NCI-H524 (cell line): ENCODE results near the gene CCNK.

Experiments
- DNase-seq, 2 experiments: peaks; one replicate each; lab custom pipeline; 2025; lab: John Stamatoyannopoulos, UW

CCNK gene

DNA sequence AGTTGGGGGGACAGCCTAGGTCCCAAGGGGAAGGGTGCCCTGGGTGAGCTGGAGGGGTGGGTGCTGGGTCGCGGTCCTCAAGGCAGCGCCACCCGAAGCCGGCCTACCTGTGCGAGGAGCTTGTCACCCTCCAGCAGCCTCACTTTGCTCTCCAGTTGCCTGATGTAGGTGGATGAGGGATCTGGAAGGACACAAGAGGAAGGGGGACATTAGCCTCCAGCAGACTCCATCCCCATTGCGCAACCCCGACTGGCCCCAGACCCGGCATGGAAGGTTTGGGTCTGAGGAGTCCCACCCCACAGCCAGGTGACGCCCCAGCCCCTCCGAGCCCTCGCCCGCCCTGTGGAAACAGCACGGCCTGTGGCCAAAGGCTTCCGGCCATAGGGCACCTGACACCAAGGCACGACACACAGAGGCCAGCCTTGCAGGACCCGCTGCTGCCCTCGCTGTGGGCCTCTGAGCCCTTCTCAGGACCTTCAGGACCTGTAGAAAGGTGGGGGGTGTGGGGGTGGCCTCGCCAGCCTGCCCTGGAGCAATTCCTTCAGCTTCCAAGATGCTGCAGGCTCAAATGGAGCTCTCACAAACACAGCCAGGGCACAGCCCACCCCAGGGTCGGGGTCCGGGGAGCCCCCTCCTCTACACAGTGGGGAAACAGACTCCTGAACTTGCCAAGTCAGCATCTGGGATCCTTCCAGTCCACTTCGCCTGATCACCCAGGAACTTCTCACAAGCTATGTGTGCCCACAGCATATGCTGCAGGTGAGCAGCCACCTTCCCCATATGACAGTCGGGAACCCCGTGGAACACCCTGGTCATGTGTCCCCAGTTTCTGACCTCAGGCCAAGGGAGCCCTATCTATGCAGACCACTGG, 54.9 kb downstream of the CCNK start:
- no peak for DNase-seq

DNA sequence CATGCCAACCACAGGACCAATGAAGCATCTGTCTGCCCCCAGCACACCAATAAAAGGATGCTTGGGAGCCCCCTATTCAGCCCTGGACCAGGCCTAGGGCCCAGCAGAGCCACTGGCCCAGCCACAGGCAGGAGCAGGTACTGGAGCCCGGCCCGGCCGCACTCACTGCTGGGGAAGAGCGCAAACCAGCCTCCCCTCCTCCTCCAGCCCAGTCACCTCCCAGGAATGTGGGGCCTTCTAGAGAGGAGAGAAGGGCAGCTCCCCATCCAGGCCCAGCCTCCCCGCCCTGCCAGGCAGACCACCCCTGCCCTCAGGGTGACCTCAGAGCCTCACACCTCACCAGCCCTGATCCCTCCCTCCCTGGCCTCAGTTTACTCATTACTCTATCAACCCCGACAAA, 56.2 kb downstream of the CCNK start:
- no peak for DNase-seq

DNA sequence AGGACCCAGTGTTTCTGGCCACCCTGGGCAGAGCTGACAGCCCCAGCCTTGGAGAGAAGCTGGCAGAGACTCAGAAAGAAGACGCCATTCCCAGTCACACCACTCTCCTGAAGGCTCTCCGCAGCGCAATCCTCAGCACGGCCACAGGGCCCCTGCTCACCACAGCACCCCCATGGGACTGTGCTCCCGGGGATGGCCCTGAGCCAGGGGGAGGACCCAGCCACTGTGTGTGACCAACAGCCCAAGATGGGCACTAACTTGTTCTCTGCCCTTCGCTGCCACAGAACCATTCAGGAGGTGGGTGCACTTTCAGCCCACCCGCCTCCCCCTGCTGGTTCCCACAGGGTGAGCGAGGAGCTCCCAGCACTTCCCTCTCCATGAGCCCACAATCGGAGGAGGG, 57.1 kb downstream of the CCNK start:
- peak in 1 of 2 experiments; percentile 28 for DNase-seq

DNA sequence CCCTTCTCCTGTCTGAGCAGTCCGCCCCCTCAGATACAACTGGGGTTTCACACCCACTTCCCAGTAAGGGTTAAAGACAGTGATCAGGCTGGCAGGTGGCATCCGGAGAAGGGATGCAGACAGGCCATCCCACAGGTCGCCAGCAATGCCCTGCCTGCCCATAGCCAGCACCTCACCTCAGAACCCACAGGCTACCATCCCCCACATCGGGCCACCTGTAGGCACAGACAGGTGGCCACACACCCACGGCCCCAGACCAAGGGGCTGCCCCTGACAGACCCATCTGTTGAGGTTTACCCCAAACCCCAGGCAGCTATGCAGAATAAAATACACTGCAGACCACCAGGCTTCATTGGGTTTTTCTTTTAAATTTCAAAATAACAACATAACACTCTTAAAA, 57.5 kb downstream of the CCNK start:
- no peak for DNase-seq

DNA sequence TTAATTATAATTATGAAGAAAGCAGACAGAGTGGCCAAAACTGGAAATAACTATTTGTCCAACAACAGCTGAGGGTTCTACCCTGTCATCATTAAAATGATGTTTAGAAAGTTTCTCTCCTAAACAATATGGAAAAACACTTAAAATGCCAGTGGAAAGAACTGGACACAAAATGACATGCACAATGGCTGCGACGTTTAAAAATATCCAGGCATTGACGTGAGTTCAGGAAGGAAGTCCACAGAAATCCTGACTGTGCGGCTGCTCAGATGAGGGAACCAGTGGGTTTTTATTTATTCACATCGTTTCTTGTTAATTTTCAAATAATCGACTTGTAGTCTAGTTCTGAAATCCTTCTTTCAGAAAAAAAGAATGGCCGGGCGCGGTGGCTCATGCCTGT, 58.3 kb downstream of the CCNK start:
- DNase-seq: no peak

DNA sequence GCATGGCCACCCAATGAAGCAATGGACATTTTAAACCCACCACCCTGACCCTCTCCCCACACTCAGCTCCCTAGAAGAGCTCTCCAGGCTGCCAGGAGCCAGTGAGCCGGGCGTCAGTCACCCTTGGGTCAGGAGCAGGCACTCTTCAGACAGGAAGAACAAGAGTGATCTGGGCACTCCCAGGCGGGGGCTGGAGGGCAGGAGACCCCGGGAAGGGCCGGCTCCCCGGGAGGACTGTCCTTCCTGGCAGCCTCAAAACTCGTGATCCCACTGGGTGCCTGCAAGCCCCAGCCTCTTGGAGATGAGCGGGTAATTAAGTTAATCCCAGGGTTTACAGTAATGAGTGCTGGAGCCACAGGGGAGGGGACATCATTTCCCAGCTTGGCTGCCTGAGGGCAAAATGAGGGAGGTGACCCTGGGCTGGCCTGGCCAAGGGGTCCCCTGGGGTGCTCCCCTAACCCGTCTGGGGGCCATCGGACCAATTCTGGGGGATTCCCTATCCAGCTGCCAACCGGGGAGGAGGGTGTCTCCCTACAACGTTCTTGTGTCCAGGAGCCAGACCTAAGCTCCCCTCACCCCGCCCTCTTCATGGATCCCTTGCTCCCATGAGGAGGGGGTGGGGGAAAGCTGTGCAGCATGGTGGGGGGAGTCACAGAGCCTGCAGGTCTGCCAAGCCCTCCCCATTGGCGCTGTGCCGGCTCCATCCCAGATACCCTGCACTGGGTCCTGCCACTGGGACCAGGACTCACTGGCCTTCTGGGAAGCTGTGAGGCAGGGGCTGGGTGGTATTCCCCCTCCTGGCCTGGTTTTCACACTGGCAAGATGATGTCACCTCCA, 59.2 kb downstream of the CCNK start:
- DNase-seq: peak; percentile 59 to 81

DNA sequence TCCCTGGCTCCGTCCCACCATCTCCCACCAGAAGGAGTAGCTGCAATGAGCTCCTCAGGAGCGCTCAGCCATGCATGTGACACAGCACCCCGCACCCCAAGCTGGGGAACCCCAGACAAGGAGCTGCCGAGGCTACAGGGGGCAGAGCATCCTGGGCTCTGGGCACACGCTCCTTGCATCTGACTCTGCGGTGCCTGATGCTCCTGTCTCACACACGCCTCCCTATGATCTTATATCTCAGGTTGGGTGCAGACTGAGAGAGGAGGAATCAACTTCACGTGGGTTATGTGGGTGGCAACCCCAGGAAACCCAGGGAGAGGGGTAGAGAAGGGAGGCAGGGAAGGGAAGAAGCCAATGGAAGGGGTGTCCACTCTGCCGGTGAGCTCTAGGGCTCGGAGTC, 60.0 kb downstream of the CCNK start:
- no peak for DNase-seq

DNA sequence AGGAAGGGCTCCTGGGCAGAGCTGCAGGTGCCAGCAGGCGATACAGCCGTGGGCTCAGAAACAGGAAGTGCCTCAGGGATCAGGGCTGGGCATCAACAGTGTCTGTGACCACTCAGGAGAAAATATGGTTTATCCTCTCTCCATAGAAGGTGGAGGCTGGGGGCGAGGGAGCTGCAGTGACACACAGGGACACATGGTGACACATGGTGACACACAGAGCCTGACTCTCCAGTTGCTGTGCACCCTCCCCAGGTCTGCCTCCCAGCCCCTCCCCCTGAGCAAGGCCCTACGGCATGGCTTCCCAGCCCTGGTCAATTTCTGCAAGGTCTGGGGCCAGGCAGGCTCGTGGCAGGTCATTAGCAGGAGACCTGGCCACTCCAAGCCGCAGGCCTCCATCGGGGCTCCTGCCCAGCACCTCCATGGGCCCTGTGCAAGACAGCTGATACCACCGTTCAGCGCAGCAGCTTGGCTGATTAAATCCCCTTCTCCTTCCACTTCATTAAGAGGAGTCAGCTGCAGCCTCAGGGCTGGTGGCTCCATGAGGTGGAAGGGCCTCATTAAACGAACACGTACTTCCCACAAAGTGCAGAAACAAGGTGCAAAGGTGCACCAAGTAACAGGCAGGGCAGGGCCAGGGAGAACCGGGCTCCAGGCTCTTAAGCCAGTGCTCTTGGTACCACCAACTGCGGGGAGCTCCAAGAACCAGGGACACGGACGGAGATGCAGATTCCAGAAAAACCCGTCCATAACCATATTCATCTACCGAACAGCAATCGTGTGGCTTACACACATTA, 60.7 kb downstream of the CCNK start:
- DNase-seq: peak; percentile 82 to 94

DNA sequence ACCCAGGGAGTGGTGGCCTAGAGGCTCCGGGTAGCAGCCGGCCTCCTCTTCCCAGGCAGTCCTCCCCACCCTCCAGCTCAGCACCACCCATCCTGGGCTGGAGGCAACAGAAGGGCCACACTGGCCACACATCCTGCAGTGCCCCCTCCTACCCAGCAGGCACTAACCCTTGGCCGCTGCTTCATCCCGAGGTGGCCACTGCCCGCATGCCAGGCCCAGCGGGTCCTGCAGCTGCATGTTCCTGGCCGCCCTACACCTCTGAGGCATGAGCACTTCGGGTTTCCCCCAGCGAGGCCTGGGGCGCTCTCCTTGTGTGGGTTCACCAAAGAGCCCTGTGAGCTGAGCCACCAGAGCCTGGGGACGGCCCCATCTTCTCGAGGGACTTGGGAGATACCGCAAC, 61.4 kb downstream of the CCNK start:
- no peak for DNase-seq

DNA sequence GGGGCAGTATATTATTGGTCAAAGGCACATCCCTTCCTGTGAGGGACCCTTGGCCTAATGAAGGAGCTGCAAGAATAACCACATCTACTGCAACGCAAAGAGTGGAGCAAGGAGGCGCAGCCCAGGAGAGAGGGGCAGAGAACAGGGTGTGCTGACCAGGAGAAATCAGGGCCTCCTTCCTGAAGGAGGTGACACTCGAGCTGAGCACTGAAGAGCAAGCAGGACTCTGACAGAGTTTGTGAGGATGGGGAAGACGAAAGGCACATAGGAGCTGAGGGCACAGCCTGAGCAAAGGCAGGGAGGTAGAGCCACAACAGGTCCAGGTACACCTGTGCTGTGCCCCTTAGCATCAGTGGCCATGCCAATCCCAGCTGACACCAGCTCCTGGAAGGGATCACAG, 62.2 kb downstream of the CCNK start:
- no peak for DNase-seq

DNA sequence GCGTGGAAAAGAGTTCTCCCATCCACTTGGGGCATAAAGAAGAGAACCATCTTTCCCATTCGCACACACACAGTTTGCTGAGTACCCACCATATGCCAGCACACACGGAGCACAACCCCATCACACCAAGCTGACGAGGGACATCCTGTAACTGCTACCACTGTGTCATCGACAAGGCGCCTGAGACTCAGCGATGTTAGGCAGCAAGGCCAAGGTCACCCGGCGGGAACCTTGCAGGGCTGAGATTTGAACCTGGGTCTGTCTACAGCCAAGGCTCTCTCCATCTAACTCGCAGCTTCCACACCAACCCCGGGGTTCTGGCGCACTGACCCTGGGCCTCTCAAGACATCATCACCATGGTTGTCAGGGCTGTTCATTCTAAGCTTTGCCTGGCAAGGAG, 62.8 kb downstream of the CCNK start:
- DNase-seq: peak in 1 of 2 experiments; percentile 37

DNA sequence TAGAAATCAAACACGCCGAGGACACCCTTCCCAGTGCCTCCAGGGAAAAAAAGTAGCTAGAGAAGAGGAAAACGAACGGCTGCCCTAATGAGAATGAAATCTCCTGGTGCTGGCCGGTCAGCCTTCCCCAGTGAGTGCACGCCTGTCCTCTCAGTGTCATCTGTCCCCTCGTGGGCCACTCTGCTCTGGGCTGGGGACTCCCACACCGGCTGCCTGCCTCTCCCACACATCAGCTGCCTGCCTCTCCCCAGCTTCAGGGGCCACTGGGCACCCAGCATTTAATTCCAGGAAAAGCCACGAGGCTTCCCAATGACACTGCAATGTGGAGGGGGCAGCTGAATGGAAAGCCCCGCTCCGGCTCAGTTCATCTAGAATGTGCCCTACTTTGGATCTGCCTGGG, 63.8 kb downstream of the CCNK start:
- no peak for DNase-seq

DNA sequence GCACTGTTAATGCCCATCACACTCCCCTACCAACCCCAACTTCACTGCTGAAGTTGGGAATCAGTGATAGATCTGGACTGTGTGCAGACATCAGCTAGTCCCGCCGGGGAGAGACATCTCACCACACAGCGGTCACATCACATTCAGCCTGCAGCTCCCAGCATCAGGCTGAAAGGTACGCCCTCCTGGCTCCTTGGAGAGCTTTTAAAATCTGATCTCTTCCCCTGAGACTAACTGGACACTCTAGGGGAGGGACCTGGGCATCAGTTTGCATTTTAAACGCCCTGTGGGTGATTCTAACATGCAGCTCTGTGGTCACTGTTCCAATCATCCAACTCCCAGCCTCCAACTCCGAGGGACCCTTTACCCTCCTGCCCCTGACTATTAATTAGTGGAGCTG, 64.4 kb downstream of the CCNK start:
- no peak for DNase-seq

DNA sequence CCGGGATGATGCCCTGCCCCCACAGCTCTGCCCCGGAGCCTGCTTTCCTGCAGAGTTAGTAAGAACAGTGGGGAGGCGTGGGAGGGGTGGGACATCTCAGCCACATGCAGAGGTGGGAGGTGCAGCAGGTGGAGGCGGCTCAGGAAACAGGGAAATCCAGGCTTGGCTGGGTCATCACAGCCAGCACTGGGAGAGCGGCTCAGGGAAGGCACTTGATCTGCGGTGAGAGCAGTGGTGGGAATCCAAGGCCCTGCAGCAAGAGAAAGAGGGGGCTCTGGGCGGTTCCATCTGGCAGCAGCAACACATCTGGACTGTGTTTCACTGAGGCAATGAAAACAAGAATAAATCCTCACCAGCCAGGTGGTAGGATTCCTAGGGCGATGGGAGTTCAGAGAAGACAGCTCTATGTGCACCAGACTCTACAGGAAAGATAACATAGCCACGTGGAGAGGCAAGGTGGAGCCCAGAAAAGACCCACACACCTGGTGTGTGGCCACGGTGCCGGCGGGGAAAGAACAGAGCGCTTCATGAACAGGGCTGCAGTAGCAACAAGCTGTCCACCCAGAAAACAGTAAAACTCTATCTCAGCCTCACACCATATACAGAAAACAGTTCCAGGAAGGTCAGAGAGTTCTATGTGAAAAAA, 65.1 kb downstream of the CCNK start:
- peak; percentile 85 to 97 for DNase-seq

DNA sequence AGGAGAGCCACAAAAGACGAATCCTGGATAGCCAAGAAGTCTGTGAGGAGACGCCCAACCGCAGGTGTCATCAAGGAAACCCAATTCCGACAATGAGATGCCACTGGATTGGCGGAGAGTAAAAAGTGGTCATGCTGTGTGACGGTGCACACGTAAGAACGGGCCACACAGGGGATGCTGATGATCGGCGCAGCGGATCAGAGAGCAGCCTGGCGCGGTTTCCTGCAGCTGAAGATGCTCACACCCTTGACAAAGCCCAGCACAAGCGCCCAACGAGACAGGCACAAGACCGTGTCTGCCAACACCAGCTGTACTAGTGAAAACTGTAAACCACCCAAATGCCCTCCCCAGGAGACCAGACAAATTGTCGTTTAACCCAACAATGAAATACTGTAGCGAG, 67.0 kb downstream of the CCNK start:
- peak in 1 of 2 experiments; percentile 30 for DNase-seq

DNA sequence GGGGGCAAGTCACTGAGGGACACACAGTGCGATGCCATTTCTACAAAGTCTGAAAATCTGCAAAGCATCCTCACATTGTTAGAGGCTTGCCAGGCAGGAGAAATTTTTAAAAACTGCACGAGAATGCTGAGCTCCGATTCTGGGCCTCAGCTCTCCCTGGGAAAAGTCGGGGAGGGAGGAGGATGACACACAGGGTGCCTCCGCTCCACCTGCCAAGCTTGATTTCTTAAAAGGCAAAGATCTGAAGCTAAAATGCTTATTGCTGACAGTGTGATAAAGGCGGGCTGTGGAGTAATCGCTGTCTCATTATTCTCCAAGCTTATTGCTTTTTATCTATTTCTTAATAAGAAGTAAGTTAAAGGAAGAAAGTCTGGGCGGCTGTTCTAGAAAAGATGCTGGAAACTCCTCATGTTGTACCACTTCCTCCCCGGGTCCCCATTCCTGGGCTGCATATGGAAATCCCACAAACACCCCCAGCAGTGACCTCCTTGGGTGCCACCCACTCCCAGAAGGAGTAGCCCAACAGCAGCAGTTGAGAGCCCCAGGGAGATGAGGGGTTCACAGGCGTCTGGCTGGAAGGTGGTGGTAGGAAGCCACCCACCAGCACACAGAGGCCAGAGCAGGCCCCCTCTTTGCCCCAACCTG, 67.8 kb downstream of the CCNK start:
- no peak for DNase-seq

DNA sequence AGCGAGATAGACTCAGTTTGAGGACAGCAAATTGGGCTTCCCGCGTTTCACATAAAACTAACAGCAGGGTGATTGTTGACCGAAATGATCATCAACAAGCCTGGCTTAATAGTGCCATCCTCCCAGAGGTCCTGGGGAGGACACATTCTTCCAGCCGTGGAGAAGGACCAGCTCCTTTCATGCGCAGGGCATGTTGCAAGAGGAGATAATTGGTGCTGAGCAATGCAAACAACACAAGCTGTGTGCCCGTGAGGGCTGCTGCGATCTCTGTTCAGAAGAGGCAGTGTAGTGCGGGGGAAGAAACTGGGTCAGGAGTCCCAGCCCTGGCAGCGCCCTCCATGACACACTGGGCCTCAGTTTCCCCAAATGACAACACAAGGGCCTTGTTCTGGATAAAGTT, 68.5 kb downstream of the CCNK start:
- DNase-seq: no peak

DNA sequence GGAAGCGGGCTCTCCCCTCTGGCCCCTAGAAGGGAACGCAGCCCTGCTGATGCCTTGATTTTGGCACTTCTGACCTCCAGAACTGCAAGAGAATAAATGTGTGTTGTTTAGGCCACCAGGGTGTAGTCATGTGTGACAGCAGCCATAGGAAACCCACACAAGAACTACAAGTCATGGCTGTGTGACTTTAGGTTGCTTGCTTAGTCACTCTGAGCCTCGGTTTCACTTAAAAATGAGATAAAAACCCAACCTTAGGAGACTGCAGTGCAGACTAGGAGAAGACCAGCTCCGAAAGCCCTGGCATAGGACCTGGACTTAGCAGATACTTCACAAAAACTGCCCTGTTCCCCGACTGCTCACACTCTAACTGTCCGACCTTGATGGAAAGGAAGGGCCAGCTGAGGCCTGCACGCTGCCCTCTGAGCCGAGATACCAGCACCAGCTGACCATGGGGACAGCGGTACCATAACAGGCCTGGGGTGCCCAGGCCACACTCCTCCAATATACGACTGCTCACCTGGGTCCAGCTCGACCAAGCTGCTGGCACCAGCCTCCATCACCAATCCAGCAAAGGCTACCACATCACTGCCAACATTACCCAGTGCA, 69.3 kb downstream of the CCNK start:
- DNase-seq: no peak

DNA sequence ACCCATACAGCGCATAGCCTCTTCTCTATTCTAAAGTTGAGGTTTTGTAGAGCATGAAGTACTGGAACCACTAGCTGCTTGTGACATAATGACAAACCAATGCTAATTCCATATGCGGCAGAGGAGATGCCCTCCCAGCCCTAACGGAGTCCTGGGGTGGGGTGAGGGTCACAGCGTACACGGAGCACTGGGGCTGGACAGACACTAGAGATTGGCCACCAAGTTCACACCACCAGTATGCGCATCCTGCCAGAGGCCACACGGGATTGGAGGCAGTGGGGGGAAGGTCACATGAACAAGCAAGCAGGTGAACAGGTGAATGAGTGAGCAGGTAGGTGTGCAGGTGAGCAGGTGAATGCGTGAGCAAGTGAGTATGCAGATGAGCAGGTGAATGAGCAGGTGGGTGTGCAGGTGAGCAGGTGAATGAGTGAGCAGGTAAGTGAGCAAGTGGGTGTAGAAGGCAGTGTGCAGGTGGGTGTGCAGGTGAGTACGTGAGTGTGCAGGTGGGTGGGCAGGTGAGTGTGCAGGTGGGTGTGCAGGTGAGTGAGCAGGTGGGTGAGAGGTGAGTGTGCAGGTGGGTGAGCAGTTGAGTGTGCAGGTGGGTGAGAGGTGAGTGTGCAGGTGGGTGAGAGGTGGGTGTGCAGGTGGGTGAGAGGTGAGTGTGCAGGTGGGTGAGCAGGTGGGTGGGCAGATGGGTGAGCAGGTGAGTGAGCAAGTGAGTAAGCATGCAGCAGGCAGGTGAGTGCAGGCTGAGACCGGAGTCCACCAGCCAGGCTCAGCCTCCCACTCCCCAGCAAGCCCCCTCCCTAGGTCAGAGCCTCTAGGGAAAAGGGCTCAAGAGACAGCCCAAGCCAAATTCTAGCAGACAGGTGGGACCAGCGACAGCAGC, 70.1 kb downstream of the CCNK start:
- DNase-seq: no peak

DNA sequence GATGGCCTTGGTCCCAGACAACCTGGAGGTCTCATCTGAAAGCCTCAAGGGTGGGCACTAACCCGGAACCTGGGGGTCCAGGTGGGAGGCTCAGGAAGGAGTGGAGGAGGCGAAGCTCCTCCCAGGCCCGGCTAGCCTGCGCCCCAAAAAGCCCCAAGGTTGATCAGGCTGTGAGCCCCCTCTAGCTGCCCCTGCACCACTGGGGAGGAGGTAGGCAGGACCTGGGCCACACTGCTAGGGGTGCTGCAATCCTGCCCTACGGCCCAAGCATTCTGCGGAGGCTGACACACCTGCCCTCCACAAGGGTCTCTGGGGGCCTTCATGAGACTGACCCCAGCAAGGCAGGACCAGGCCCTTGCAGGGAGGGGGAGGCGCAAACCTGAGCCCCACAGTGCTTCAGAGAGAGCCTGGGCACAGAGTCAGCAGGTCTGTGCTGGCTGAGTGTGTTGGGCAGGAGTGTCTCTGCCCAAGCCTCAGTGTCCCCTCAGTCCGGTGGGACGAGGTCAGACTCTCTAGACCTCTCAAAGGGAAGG, 70.9 kb downstream of the CCNK start:
- DNase-seq: no peak
